Breast epithelium (tissue), 3 donors: ENCODE data around the gene EPHA1.

ENCODE experiments used
- POLR2A ChIP-seq: fragments of 450-650 bp; IDR thresholded peaks from one replicate; pipeline ENCODE4 v1.6.1; 2016; ENCODE audit warnings: antibody characterized with exemption, mild to moderate bottlenecking, moderate library complexity
- POLR2AphosphoS5 ChIP-seq, 3 donors: sonication (generic); formaldehyde crosslinking; IDR thresholded peaks; one replicate each; pipeline ENCODE4 v1.6.1; 2017; ENCODE audit warnings: antibody characterized with exemption in 3 of 3
- TF ChIP-seq, protein P1 (sequence below), 3 donors: fragments of 450-650 bp; IDR thresholded peaks; one replicate each; pipeline ENCODE4 v1.5.1; 2016 to 2017; ENCODE audit warnings: antibody characterized with exemption in 3 of 3, mild to moderate bottlenecking in 3 of 3, moderate library complexity in 3 of 3

DNA sequence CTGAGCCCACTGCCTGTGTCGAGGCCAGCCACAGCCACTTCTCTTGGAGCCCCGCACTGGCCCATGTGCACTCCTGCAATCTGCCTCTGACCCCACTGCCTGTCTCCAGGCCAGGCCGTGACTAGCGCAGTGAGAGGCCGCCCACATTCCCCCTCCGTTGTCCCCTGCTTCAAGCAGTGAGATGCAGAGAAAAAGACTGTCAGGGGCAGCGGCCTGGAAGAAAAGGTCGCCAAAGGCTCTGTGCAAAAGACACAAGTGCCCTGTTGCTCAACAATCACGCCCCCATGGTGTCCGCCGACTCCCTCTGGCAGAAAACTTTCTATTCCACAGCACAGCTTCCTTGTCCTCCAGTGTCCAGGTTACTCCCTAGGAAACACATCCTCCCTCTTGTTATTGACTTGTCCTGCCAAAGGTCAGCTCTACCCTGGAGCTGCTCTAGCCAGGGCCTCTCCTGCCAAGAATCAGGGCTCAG lies 56.1 kb downstream of the EPHA1 start:
- TF ChIP-seq, protein P1, sequence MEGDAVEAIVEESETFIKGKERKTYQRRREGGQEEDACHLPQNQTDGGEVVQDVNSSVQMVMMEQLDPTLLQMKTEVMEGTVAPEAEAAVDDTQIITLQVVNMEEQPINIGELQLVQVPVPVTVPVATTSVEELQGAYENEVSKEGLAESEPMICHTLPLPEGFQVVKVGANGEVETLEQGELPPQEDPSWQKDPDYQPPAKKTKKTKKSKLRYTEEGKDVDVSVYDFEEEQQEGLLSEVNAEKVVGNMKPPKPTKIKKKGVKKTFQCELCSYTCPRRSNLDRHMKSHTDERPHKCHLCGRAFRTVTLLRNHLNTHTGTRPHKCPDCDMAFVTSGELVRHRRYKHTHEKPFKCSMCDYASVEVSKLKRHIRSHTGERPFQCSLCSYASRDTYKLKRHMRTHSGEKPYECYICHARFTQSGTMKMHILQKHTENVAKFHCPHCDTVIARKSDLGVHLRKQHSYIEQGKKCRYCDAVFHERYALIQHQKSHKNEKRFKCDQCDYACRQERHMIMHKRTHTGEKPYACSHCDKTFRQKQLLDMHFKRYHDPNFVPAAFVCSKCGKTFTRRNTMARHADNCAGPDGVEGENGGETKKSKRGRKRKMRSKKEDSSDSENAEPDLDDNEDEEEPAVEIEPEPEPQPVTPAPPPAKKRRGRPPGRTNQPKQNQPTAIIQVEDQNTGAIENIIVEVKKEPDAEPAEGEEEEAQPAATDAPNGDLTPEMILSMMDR (IDR thresholded peaks at IDR 0.05), result no peak
- TF ChIP-seq POLR2A, result no peak
- no peak for TF ChIP-seq POLR2AphosphoS5 (IDR thresholded peaks at IDR 0.05)
